ENCODE measurements around the gene TMBIM1.
A peak's percentile ranks its signal among the peaks of the same experiment; 100 is the strongest.
"Not testable (repeated sequence)": the region's sequence is repeated elsewhere in the genome, so short reads cannot be mapped to it uniquely, and the experiment has no call there.

The TMBIM1 gene

GRCh38 chr2:218318241-218318640, 25.9 kb upstream of the TMBIM1 start:
- no peak for DNase-seq (ENCODE audit: low read depth, low spot score)

GRCh38 chr2:218317835-218318234, 25.5 kb upstream of the TMBIM1 start:
- DNase-seq (ENCODE audit: low read depth, low spot score), result no peak

GRCh38 chr2:218317303-218317630, 25.0 kb upstream of the TMBIM1 start:
- DNase-seq (ENCODE audit: low read depth, low spot score), result no peak

- no peak for DNase-seq (ENCODE audit: low read depth, low spot score)
These were observed 23.1 kb upstream of the TMBIM1 start for GRCh38 chr2:218315397-218315796.

- not testable (repeated sequence) for DNase-seq (ENCODE audit: low read depth, low spot score)
These were observed 22.5 kb upstream of the TMBIM1 start for GRCh38 chr2:218314764-218315163.

- no peak for DNase-seq (ENCODE audit: low read depth, low spot score)
These were observed 21.1 kb upstream of the TMBIM1 start for GRCh38 chr2:218313356-218313755.

GRCh38 chr2:218312267-218312756, 20.0 kb upstream of the TMBIM1 start:
- DNase-seq (ENCODE audit: low read depth, low spot score), result no peak

- not testable (repeated sequence) for DNase-seq (ENCODE audit: low read depth, low spot score)
These were observed 19.4 kb upstream of the TMBIM1 start for GRCh38 chr2:218311541-218312266.

GRCh38 chr2:218310853-218311540, 18.7 kb upstream of the TMBIM1 start:
- no peak for DNase-seq (ENCODE audit: low read depth, low spot score)

- DNase-seq (ENCODE audit: low read depth, low spot score), result no peak
These were observed 15.2 kb upstream of the TMBIM1 start for GRCh38 chr2:218307415-218308090.

GRCh38 chr2:218306184-218306920, 14.0 kb upstream of the TMBIM1 start:
- no peak for DNase-seq (ENCODE audit: low read depth, low spot score)

GRCh38 chr2:218305383-218305782, 13.1 kb upstream of the TMBIM1 start:
- no peak for DNase-seq (ENCODE audit: low read depth, low spot score)

GRCh38 chr2:218301176-218301819, 9.0 kb upstream of the TMBIM1 start:
- DNase-seq (ENCODE audit: low read depth, low spot score), result peak; percentile 67

GRCh38 chr2:218300141-218300540, 7.8 kb upstream of the TMBIM1 start:
- DNase-seq (ENCODE audit: low read depth, low spot score), result no peak

- DNase-seq (ENCODE audit: low read depth, low spot score), result no peak
These were observed 6.1 kb upstream of the TMBIM1 start for GRCh38 chr2:218298314-218298875.

GRCh38 chr2:218296847-218297246, 4.5 kb upstream of the TMBIM1 start:
- DNase-seq (ENCODE audit: low read depth, low spot score), result no peak

GRCh38 chr2:218296200-218296599, 3.9 kb upstream of the TMBIM1 start:
- no peak for DNase-seq (ENCODE audit: low read depth, low spot score)

GRCh38 chr2:218295029-218295428, 2.7 kb upstream of the TMBIM1 start:
- no peak for DNase-seq (ENCODE audit: low read depth, low spot score)

GRCh38 chr2:218294430-218295022, 2.2 kb upstream of the TMBIM1 start:
- DNase-seq (ENCODE audit: low read depth, low spot score), result no peak

- DNase-seq (ENCODE audit: low read depth, low spot score), result no peak
These were observed 1.6 kb upstream of the TMBIM1 start for GRCh38 chr2:218293715-218294429.

Data from iPS DF 19.7 (cell line).